ENCODE data around the gene TP53TG5.

GRCh38 chr20:45345104-45345936 is 32.8 kb downstream of the TP53TG5 start:
- TF ChIP-seq, protein P1, sequence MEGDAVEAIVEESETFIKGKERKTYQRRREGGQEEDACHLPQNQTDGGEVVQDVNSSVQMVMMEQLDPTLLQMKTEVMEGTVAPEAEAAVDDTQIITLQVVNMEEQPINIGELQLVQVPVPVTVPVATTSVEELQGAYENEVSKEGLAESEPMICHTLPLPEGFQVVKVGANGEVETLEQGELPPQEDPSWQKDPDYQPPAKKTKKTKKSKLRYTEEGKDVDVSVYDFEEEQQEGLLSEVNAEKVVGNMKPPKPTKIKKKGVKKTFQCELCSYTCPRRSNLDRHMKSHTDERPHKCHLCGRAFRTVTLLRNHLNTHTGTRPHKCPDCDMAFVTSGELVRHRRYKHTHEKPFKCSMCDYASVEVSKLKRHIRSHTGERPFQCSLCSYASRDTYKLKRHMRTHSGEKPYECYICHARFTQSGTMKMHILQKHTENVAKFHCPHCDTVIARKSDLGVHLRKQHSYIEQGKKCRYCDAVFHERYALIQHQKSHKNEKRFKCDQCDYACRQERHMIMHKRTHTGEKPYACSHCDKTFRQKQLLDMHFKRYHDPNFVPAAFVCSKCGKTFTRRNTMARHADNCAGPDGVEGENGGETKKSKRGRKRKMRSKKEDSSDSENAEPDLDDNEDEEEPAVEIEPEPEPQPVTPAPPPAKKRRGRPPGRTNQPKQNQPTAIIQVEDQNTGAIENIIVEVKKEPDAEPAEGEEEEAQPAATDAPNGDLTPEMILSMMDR (IDR thresholded peaks at IDR 0.05; ENCODE audit: low read depth, low read length, poor library complexity, severe bottlenecking) = no peak
- TF ChIP-seq EZH2phosphoT487 (IDR thresholded peaks at IDR 0.05; ENCODE audit: borderline replicate concordance, low read length) = no peak

All from DOHH2 (cell line).